ENCODE data around the gene LMBR1.

GRCh38 chr7:156682928-156683327 lies 210.1 kb downstream of the LMBR1 start:
- TF ChIP-seq CTCF (IDR thresholded peaks at IDR 0.05; ENCODE audit: extremely low read depth in 1 of 2, insufficient read depth in 1 of 2, low read depth in 1 of 2, low read length in 2 of 2): no peak
- no peak for TF ChIP-seq POLR2A (IDR thresholded peaks at IDR 0.05; ENCODE audit: low read depth, low read length)
- TF ChIP-seq POLR2AphosphoS5 (IDR thresholded peaks at IDR 0.05; ENCODE audit: insufficient read depth, low read depth, low read length): no peak
- no peak for TF ChIP-seq MAX (IDR thresholded peaks at IDR 0.05; ENCODE audit: insufficient read depth, insufficient read length)
- TF ChIP-seq EZH2 (IDR thresholded peaks at IDR 0.05; ENCODE audit: borderline replicate concordance, low read depth, low read length, severe bottlenecking): no peak
- TF ChIP-seq MYC (IDR thresholded peaks at IDR 0.05; ENCODE audit: low read depth, low read length): no peak
- TF ChIP-seq FOS (IDR thresholded peaks at IDR 0.05; ENCODE audit: borderline replicate concordance, insufficient read depth, low read length): no peak
- no peak for TF ChIP-seq GATA2 (IDR thresholded peaks at IDR 0.05; ENCODE audit: insufficient read depth, insufficient read length, low read depth, low read length)

Data from endothelial cell of umbilical vein (primary cell).